ENCODE results near the gene SPINK13.

The SPINK13 gene

DNA sequence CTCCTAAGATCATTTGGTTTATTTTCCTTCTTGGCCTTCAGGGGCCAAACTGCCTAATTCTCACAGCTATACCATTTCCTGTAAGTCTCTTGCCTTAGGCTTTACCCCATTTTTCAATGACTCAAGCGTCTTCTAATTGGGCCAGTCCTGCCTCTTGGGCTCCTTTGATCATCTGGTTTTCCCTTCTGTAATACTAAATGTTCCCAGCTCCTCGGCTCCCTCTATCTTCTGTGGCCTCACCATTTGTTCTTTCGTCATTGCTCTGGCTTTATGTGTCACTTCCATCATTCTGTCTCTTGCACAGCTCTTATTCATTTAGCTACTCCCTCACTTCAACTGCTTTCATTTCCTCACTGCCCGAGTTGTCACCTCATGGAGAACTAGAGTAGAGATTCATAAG lies 29.1 kb downstream of the SPINK13 start:
- intact Hi-C loops (cut with DNase I; ENCODE audit: low total_unique reads): no loop called here
- H3K27me3 ChIP-seq: no peaks in the 10 kb centered on the region
- no peaks in the 10 kb centered on the region for H3K36me3 ChIP-seq
- no peaks in the 10 kb centered on the region for H3K4me1 ChIP-seq
- DNase-seq: no peak
- TF ChIP-seq, protein P1, sequence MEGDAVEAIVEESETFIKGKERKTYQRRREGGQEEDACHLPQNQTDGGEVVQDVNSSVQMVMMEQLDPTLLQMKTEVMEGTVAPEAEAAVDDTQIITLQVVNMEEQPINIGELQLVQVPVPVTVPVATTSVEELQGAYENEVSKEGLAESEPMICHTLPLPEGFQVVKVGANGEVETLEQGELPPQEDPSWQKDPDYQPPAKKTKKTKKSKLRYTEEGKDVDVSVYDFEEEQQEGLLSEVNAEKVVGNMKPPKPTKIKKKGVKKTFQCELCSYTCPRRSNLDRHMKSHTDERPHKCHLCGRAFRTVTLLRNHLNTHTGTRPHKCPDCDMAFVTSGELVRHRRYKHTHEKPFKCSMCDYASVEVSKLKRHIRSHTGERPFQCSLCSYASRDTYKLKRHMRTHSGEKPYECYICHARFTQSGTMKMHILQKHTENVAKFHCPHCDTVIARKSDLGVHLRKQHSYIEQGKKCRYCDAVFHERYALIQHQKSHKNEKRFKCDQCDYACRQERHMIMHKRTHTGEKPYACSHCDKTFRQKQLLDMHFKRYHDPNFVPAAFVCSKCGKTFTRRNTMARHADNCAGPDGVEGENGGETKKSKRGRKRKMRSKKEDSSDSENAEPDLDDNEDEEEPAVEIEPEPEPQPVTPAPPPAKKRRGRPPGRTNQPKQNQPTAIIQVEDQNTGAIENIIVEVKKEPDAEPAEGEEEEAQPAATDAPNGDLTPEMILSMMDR (IDR thresholded peaks at IDR 0.05): no peak
- H3K9me3 ChIP-seq: no peaks in the 10 kb centered on the region
- no peak overlapping the region for H3K4me3 ChIP-seq
- H3K27ac ChIP-seq: no peak overlapping the region

DNA sequence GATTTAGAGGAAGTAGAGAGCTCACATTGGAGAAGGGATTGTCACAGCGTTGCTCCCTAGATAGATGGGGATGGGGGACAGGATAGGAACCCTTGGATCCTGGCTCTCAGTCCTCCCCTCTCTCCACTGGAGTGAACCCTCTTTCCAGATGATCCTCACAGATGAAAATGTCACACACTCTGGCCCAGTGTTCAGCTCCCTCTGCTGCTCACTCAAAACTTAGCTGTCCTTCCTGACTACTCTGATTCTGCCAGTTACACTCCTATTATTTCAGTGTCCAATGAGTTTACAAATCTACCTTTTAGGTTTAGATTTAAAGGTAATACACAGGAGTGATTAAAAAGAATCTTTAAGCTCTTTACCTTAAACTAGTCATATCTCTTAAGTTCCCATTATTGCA lies 37.9 kb downstream of the SPINK13 start:
- Histone ChIP-seq H3K27me3 (no peaks in the 10 kb centered on the region), H3K9me3 (no peaks in the 10 kb centered on the region), H3K4me3 (no peak overlapping the region), H3K27ac (no peak overlapping the region), H3K4me1 (no peaks in the 10 kb centered on the region), H3K36me3 (no peaks in the 10 kb centered on the region)
- TF ChIP-seq, protein P1 (IDR thresholded peaks at IDR 0.05): no peak
- DNase-seq: no peak
- intact Hi-C loops (cut with DNase I; ENCODE audit: low total_unique reads): no loop called here

DNA sequence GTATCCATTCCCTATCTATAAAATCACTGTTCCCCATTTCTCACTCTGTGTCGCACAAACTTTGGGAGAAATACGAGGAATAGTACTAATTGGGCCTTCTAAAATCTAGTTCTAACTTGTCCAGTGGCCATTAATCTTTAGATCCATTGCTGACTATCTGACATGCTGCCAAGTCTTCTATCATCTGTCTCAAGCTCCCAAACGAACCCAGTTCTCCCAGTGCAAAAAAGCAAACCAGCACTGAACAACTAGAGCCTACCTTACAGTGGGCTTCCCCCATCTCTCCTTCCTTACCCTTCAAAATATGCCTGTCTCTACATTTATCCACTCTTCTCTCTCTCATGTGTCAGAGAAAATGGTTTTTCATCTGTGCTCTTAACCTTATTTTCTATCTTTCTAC lies 40.4 kb downstream of the SPINK13 start:
- H3K4me1 ChIP-seq: no peaks in the 10 kb centered on the region
- TF ChIP-seq, protein P1 (IDR thresholded peaks at IDR 0.05): no peak
- no peak overlapping the region for H3K4me3 ChIP-seq
- H3K27ac ChIP-seq: no peak overlapping the region
- DNase-seq: no peak
- no peaks in the 10 kb centered on the region for H3K9me3 ChIP-seq
- no peaks in the 10 kb centered on the region for H3K27me3 ChIP-seq
- H3K36me3 ChIP-seq: no peaks in the 10 kb centered on the region
- intact Hi-C loops (cut with DNase I; ENCODE audit: low total_unique reads): no loop called here

DNA sequence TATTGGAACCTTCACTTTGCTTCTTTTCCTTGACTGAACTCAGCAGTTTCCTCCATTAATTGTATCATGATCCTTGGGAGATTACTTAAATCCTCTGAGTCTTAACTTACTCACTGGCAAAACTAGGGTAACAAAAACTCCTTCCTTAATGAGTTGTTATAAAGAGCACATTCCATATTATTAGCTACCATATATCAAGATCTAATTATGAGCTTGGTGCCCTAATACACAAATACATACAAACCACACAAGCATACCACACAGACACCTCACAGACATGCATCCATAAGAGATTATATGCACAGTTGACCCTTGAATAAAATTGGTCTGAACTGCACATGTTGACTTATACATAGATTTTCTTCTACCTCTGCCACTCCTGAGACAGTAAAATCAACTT lies 41.2 kb downstream of the SPINK13 start:
- TF ChIP-seq, protein P1 (IDR thresholded peaks at IDR 0.05): no peak
- H3K4me3 ChIP-seq: no peak overlapping the region
- H3K4me1 ChIP-seq: no peaks in the 10 kb centered on the region
- H3K27ac ChIP-seq: no peak overlapping the region
- no peaks in the 10 kb centered on the region for H3K27me3 ChIP-seq
- no peaks in the 10 kb centered on the region for H3K9me3 ChIP-seq
- no peak for DNase-seq
- H3K36me3 ChIP-seq: no peaks in the 10 kb centered on the region
- intact Hi-C loops (cut with DNase I; ENCODE audit: low total_unique reads): no loop called here

DNA sequence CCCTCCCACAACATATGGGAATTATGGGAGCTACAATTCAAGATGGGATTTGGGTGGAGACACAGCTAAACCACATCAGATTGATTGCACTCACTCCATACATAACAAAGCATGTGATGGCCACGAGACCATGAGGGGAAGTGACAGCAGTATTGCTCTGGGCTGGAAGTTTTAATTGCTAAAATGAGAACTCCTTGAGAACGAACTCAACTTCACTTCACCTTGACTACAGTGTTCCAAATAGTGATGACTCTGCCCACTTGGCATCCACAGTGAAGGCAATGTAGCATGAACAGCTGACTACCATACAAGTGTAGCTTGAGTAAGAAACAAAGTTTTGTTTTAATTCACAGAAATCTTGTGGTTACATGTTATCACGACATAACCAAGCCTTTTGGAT lies 42.9 kb downstream of the SPINK13 start:
- no peaks in the 10 kb centered on the region for H3K4me1 ChIP-seq
- H3K27ac ChIP-seq: no peak overlapping the region
- H3K9me3 ChIP-seq: no peaks in the 10 kb centered on the region
- no peak overlapping the region for H3K4me3 ChIP-seq
- DNase-seq: no peak
- H3K36me3 ChIP-seq: no peaks in the 10 kb centered on the region
- H3K27me3 ChIP-seq: no peaks in the 10 kb centered on the region
- intact Hi-C loops (cut with DNase I; ENCODE audit: low total_unique reads): no loop called here
- TF ChIP-seq, protein P1 (IDR thresholded peaks at IDR 0.05): no peak

DNA sequence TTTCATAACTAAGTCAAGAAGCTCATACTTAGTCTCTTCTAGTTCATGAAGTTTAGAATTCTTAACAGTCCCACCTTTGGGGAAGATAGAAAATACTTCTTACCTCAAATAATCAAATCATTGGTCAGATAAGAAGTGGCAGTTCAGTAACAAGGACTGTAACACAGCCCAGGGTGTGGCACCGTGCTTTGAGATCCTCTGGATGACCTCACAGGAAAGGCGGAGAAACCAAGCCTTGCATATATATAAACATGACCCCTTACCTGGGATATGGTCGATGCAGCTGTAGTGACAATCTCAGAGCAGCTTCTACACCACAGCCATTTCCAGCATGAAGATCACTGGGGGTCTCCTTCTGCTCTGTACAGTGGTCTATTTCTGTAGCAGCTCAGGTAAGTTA lies 43.6 kb downstream of the SPINK13 start, which contains the start of gene SPINK7:
Gene SPINK7, plus strand, starts transcription at position 271 of the 400 bp plus-strand sequence. Its CDS starts 61 bp downstream, at position 332.
- intact Hi-C loops (cut with DNase I; ENCODE audit: low total_unique reads): no loop called here
- DNase-seq: no peak
- Histone ChIP-seq H3K36me3 (no peaks in the 10 kb centered on the region), H3K9me3 (no peaks in the 10 kb centered on the region), H3K27me3 (no peaks in the 10 kb centered on the region), H3K27ac (no peak within 1 kb of the TSS), H3K4me1 (no peaks in the 10 kb centered on the region), H3K4me3 (no peak within 1 kb of the TSS)
- TF ChIP-seq, protein P1 (IDR thresholded peaks at IDR 0.05): no peak

All from tibial artery (tissue), 4 donors.